Liver (tissue), 9 donors: ENCODE data around the gene CIITA. TPM values are rescaled to one million over a fixed set of nuclear protein-coding genes. Genes with fewer than 3 reads are reported as not detected.

Source experiments
- DNase-seq: peaks from one replicate; pipeline ENCODE4 v3.0.0-alpha.2; 2017; ENCODE audit warnings: low spot score
- H3K27ac ChIP-seq, 2 donors: one replicate each; pipeline ENCODE4 v1.7.0; 2013; ENCODE audit warnings: inconsistent platforms in 2 of 2, low read length in 2 of 2, control low read depth in 1 of 2, low read depth in 1 of 2, mild to moderate bottlenecking in 1 of 2
- H3K27me3 ChIP-seq, 4 donors: one replicate each; pipeline versions ENCODE4 v1.6.1 to v1.7.0; 2013; ENCODE audit warnings: low read length in 3 of 4, inconsistent platforms in 1 of 4, mild to moderate bottlenecking in 1 of 4, moderate library complexity in 1 of 4; ENCODE audit not compliant: control insufficient read depth in 4 of 4, insufficient read depth in 4 of 4
- H3K36me3 ChIP-seq, 4 donors: one replicate each; pipeline versions ENCODE4 v1.6.1 to v1.7.0; 2013; ENCODE audit warnings: low read length in 3 of 4, mild to moderate bottlenecking in 3 of 4, low read depth in 1 of 4, moderate library complexity in 1 of 4; ENCODE audit not compliant: control insufficient read depth in 4 of 4, insufficient read depth in 3 of 4
- H3K4me1 ChIP-seq, 4 donors: one replicate each; pipeline versions ENCODE4 v1.6.1 to v1.7.0; 2013; ENCODE audit warnings: low read length in 3 of 4, mild to moderate bottlenecking in 3 of 4, moderate library complexity in 1 of 4; ENCODE audit not compliant: control insufficient read depth in 4 of 4, insufficient read depth in 4 of 4
- H3K4me3 ChIP-seq, 3 donors: one replicate each; pipeline versions ENCODE4 v1.6.1 to v1.7.0; 2013; ENCODE audit warnings: low read length in 3 of 3, control low read depth in 1 of 3, low read depth in 1 of 3, mild to moderate bottlenecking in 1 of 3
- H3K9ac ChIP-seq, 2 donors: one replicate each; pipeline ENCODE4 v1.7.0; 2013; ENCODE audit warnings: low read length in 2 of 2, mild to moderate bottlenecking in 2 of 2, moderate library complexity in 2 of 2, control low read depth in 1 of 2, low read depth in 1 of 2
- H3K9me3 ChIP-seq, 4 donors: one replicate each; pipeline versions ENCODE4 v1.6.1 to v1.7.0; 2013; ENCODE audit warnings: low read length in 3 of 4; ENCODE audit not compliant: control insufficient read depth in 4 of 4
- EGR1 ChIP-seq, 2 donors: IDR thresholded peaks; 2 replicates each; pipeline ENCODE4 v1.6.1; 2016 to 2018; ENCODE audit warnings: antibody characterized with exemption in 2 of 2, low read depth in 2 of 2
- FOXA1 ChIP-seq: IDR thresholded peaks from 2 replicates; pipeline ENCODE4 v1.6.1; 2016; ENCODE audit warnings: antibody characterized with exemption
- FOXA2 ChIP-seq: IDR thresholded peaks from 2 replicates; pipeline ENCODE4 v1.6.1; 2016; ENCODE audit warnings: antibody characterized with exemption
- HNF4A ChIP-seq, 2 donors: conservative IDR thresholded peaks; 2 replicates each; pipeline ENCODE4 v1.6.1; 2016; ENCODE audit warnings: antibody characterized with exemption in 2 of 2, mild to moderate bottlenecking in 2 of 2
- HNF4G ChIP-seq: IDR thresholded peaks from 2 replicates; pipeline ENCODE4 v1.6.1; 2016; ENCODE audit warnings: antibody characterized with exemption
- JUND ChIP-seq, 2 donors: IDR thresholded peaks; 2 replicates each; pipeline ENCODE4 v1.6.1; 2016; ENCODE audit warnings: antibody characterized with exemption in 2 of 2
- MAX ChIP-seq: IDR thresholded peaks from 2 replicates; pipeline ENCODE4 v1.6.1; 2016; ENCODE audit warnings: antibody characterized with exemption
- NR2F2 ChIP-seq: IDR thresholded peaks from 2 replicates; pipeline ENCODE4 v1.6.1; 2016; ENCODE audit warnings: antibody characterized with exemption
- RAD21 ChIP-seq, 2 donors: IDR thresholded peaks; 2 replicates each; pipeline ENCODE4 v1.6.1; 2016; ENCODE audit warnings: antibody characterized with exemption in 2 of 2, mild to moderate bottlenecking in 2 of 2
- REST ChIP-seq: IDR thresholded peaks from 2 replicates; pipeline ENCODE4 v1.6.1; 2016; ENCODE audit warnings: antibody characterized with exemption, mild to moderate bottlenecking
- RXRA ChIP-seq, 2 donors: IDR thresholded peaks; 2 replicates each; pipeline ENCODE4 v1.6.1; 2017 to 2018; ENCODE audit warnings: antibody characterized with exemption in 2 of 2, mild to moderate bottlenecking in 1 of 2
- SP1 ChIP-seq: IDR thresholded peaks from 2 replicates; pipeline ENCODE4 v1.6.1; 2018; ENCODE audit warnings: antibody characterized with exemption, mild to moderate bottlenecking
- TAF1 ChIP-seq: conservative IDR thresholded peaks from 2 replicates; pipeline ENCODE4 v1.6.1; 2016; ENCODE audit warnings: antibody characterized with exemption, mild to moderate bottlenecking
- YY1 ChIP-seq: IDR thresholded peaks from 2 replicates; pipeline ENCODE4 v1.6.1; 2016; ENCODE audit warnings: antibody characterized with exemption, mild to moderate bottlenecking
- ZBTB33 ChIP-seq: IDR thresholded peaks from 2 replicates; pipeline ENCODE4 v1.6.1; 2016; ENCODE audit warnings: antibody characterized with exemption
- WGBS: extraction: QIAGEN DNeasy Blood & Tissue Kit; methylation state at CpG from one replicate; pipeline ENCODE4 v1.1.7; 2013; 5-methylcytosine and 5-hydroxymethylcytosine counted together
- polyA plus RNA-seq, 2 donors: library from polyadenylated mRNA; stranded (reverse) in 1 of 2; unstranded in 1 of 2; fragments of 200-250 nt in 1 of 2; fragments of >200 nt in 1 of 2; fragmentation: Nextera tagmentation in 1 of 2; extraction: Ambion mirVana in 1 of 2; gene quantifications; one replicate each; pipeline versions ENCODE4 v1.2.1 to v1.2.3, GENCODE V29; 2013 to 2015
- total RNA-seq, 2 donors: library from RNA; depleted of rRNA; stranded (reverse); fragments of >200 nt; gene quantifications; one replicate each; pipeline ENCODE4 v1.2.3, GENCODE V29; 2014
- TF ChIP-seq, protein P1 (sequence below): fragments of 150-350 bp; IDR thresholded peaks from 2 replicates; pipeline ENCODE4 v1.5.1; 2017; ENCODE audit warnings: improper control_type of control experiment, low read depth, low read length; ENCODE audit not compliant: missing input control
- TF ChIP-seq, protein P2 (sequence below): IDR thresholded peaks from 2 replicates; pipeline ENCODE4 v1.6.1; 2016; ENCODE audit warnings: antibody characterized with exemption
- donor health status: healthy.
- donor health status: healthy.
- donor health status: healthy.
- donor health status: healthy.
- donor health status: healthy.

Gene CIITA
- total and polyA plus RNA-seq, 4 donors = 1.6 to 4.2 (median 2.2) TPM

- no peaks in the 10 kb centered on the region for H3K9me3 ChIP-seq
- no peak overlapping the region for H3K9ac ChIP-seq
- peaks cover 22 to 80% (median 69%) of the 10 kb centered on the region in 4 donors for H3K4me1 ChIP-seq
- H3K27me3 ChIP-seq = no peaks in the 10 kb centered on the region
- H3K4me3 ChIP-seq = no peak overlapping the region
- no peak for DNase-seq
- WGBS = 95% methylated on average over 13 of the region's 13 CpGs
- no peak overlapping the region for H3K27ac ChIP-seq
- TF ChIP-seq, protein P1, sequence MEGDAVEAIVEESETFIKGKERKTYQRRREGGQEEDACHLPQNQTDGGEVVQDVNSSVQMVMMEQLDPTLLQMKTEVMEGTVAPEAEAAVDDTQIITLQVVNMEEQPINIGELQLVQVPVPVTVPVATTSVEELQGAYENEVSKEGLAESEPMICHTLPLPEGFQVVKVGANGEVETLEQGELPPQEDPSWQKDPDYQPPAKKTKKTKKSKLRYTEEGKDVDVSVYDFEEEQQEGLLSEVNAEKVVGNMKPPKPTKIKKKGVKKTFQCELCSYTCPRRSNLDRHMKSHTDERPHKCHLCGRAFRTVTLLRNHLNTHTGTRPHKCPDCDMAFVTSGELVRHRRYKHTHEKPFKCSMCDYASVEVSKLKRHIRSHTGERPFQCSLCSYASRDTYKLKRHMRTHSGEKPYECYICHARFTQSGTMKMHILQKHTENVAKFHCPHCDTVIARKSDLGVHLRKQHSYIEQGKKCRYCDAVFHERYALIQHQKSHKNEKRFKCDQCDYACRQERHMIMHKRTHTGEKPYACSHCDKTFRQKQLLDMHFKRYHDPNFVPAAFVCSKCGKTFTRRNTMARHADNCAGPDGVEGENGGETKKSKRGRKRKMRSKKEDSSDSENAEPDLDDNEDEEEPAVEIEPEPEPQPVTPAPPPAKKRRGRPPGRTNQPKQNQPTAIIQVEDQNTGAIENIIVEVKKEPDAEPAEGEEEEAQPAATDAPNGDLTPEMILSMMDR = no peak
- TF ChIP-seq YY1 (no peak), HNF4G (no peak), EGR1 (IDR thresholded peaks at IDR 0.05; ENCODE audit: low read depth in 2 of 2) (no peak), TAF1 (no peak), HNF4A (conservative IDR thresholded peaks at IDR 0.05) (no peak), JUND (IDR thresholded peaks at IDR 0.05) (no peak), MAX (no peak), RAD21 (IDR thresholded peaks at IDR 0.05) (no peak), FOXA1 (no peak), SP1 (no peak), NR2F2 (no peak), RXRA (IDR thresholded peaks at IDR 0.05) (no peak), FOXA2 (no peak), REST (no peak), ZBTB33 (no peak)
- TF ChIP-seq, protein P2, sequence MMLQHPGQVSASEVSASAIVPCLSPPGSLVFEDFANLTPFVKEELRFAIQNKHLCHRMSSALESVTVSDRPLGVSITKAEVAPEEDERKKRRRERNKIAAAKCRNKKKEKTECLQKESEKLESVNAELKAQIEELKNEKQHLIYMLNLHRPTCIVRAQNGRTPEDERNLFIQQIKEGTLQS = no peak
- H3K36me3 ChIP-seq = peaks cover 0 to 2% (median 0%) of the 10 kb centered on the region in 4 donors
Measured at GRCh38 chr16:10934325-10935107, 57.5 kb downstream of the CIITA start.
